ENCODE results near the gene TTC1. TPM values are rescaled to one million over a fixed set of nuclear protein-coding genes. Genes with fewer than 3 reads are reported as not detected.

TTC1 gene
- total and polyA plus RNA-seq, 9 of the 15 experiments (the other 6 are each of a cell fraction or from before 2014, with no cell fraction given), result 51.9 to 173 (median 87.7) TPM

DNA sequence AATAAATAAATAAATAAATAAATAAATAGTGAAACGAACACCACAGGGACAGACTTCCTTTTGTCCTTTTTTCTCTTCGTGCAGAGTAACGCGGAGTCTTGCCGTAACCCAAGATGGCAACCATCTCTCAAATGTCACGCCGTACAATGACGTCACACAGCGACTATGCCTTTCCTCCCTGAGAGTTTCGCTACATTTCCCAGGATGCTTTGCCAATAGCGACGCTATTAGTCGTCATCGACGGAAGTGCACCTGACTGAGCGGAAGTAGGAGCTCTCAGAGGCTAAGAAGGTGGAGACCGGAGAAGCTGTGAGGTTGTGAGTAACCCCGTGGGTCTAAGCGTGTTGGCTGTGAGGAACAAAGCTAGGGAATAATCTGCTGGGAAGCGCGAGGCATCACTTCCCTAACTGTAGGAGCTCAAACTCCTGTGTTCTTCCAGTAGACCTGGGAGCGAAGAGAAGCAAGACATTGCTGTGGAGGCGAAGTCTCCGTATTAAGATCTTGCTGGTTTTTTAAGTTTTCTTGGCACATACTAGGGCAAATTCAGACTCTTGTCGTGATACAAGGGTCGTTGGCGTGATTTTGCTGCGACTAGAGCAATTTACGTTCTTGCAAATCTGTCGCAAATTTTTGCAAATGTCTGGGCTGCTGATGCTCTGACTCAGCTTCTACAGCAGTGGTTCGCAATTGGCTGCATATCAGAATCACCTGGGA is at the start of gene TTC1 (continued):
- TF ChIP-seq RBM39 (optimal IDR thresholded peaks at IDR 0.05; ENCODE audit: low read depth, low read length) (no peak), MCM2 (IDR thresholded peaks at IDR 0.05; ENCODE audit: low read depth) (no peak), MTA3 (IDR thresholded peaks at IDR 0.05; ENCODE audit: borderline replicate concordance) (0 out of 2 replicates have a peak, but pooled peaks have one; percentile 28), PURB (CRISPR knock-in tag; IDR thresholded peaks at IDR 0.05; ENCODE audit: low read depth) (no peak), SMARCC2 (IDR thresholded peaks at IDR 0.05; ENCODE audit: low read depth) (no peak), CC2D1A (IDR thresholded peaks at IDR 0.05) (no peak), SMAD2 (IDR thresholded peaks at IDR 0.05; ENCODE audit: low read depth, low read length) (no peak), CREBBP (IDR thresholded peaks at IDR 0.05; ENCODE audit: low read depth, low read length) (no peak), CHD1 (IDR thresholded peaks at IDR 0.05; ENCODE audit: low read length) (no peak), POLR2H (tag; IDR thresholded peaks at IDR 0.05; ENCODE audit: low read depth) (peak; percentile 68), ETV5 (CRISPR knock-in tag; IDR thresholded peaks at IDR 0.05; ENCODE audit: low read depth) (peak; percentile 50; the same call in 1 of the 2 replicates), ZNF668 (CRISPR knock-in tag; IDR thresholded peaks at IDR 0.05) (no peak), MTA1 (IDR thresholded peaks at IDR 0.05; ENCODE audit: borderline replicate concordance) (peak; percentile 99), ZNF121 (CRISPR knock-in tag; conservative IDR thresholded peaks at IDR 0.05) (no peak), U2AF1 (optimal IDR thresholded peaks at IDR 0.05; ENCODE audit: low read depth, low read length) (no peak), ADNP (tag; IDR thresholded peaks at IDR 0.05) (no peak), NFIC (IDR thresholded peaks at IDR 0.05) (no peak)
- TF ChIP-seq, protein P1, sequence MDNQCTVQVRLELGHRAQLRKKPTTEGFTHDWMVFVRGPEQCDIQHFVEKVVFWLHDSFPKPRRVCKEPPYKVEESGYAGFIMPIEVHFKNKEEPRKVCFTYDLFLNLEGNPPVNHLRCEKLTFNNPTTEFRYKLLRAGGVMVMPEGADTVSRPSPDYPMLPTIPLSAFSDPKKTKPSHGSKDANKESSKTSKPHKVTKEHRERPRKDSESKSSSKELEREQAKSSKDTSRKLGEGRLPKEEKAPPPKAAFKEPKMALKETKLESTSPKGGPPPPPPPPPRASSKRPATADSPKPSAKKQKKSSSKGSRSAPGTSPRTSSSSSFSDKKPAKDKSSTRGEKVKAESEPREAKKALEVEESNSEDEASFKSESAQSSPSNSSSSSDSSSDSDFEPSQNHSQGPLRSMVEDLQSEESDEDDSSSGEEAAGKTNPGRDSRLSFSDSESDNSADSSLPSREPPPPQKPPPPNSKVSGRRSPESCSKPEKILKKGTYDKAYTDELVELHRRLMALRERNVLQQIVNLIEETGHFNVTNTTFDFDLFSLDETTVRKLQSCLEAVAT (IDR thresholded peaks at IDR 0.05), result peak in 1 of 2 experiments; percentile 19; a peak in 1 of 4 replicates
- TF ChIP-seq, protein P2, sequence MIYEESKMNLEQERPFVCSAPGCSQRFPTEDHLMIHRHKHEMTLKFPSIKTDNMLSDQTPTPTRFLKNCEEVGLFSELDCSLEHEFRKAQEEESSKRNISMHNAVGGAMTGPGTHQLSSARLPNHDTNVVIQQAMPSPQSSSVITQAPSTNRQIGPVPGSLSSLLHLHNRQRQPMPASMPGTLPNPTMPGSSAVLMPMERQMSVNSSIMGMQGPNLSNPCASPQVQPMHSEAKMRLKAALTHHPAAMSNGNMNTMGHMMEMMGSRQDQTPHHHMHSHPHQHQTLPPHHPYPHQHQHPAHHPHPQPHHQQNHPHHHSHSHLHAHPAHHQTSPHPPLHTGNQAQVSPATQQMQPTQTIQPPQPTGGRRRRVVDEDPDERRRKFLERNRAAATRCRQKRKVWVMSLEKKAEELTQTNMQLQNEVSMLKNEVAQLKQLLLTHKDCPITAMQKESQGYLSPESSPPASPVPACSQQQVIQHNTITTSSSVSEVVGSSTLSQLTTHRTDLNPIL (CRISPR knock-in tag; IDR thresholded peaks at IDR 0.05), result no peak
- TF ChIP-seq, protein P3, sequence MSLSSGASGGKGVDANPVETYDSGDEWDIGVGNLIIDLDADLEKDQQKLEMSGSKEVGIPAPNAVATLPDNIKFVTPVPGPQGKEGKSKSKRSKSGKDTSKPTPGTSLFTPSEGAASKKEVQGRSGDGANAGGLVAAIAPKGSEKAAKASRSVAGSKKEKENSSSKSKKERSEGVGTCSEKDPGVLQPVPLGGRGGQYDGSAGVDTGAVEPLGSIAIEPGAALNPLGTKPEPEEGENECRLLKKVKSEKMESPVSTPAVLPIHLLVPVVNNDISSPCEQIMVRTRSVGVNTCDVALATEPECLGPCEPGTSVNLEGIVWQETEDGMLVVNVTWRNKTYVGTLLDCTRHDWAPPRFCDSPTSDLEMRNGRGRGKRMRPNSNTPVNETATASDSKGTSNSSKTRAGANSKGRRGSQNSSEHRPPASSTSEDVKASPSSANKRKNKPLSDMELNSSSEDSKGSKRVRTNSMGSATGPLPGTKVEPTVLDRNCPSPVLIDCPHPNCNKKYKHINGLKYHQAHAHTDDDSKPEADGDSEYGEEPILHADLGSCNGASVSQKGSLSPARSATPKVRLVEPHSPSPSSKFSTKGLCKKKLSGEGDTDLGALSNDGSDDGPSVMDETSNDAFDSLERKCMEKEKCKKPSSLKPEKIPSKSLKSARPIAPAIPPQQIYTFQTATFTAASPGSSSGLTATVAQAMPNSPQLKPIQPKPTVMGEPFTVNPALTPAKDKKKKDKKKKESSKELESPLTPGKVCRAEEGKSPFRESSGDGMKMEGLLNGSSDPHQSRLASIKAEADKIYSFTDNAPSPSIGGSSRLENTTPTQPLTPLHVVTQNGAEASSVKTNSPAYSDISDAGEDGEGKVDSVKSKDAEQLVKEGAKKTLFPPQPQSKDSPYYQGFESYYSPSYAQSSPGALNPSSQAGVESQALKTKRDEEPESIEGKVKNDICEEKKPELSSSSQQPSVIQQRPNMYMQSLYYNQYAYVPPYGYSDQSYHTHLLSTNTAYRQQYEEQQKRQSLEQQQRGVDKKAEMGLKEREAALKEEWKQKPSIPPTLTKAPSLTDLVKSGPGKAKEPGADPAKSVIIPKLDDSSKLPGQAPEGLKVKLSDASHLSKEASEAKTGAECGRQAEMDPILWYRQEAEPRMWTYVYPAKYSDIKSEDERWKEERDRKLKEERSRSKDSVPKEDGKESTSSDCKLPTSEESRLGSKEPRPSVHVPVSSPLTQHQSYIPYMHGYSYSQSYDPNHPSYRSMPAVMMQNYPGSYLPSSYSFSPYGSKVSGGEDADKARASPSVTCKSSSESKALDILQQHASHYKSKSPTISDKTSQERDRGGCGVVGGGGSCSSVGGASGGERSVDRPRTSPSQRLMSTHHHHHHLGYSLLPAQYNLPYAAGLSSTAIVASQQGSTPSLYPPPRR (CRISPR knock-in tag; IDR thresholded peaks at IDR 0.05; ENCODE audit: borderline replicate concordance), result no peak

Data from K562 (cell line).